GM18858 (cell line): Measurements from ENCODE around the gene CDH1.
"Not testable (repeated sequence)": the region's sequence is repeated elsewhere in the genome, so short reads cannot be mapped to it uniquely, and the experiment has no call there.

Experiments
- ATAC-seq: cut with Tn5 transposase; IDR thresholded peaks from one replicate; pipeline ENCODE4 v1.9.1; 2021; ENCODE audit not compliant: unreplicated experiment

The CDH1 gene

DNA sequence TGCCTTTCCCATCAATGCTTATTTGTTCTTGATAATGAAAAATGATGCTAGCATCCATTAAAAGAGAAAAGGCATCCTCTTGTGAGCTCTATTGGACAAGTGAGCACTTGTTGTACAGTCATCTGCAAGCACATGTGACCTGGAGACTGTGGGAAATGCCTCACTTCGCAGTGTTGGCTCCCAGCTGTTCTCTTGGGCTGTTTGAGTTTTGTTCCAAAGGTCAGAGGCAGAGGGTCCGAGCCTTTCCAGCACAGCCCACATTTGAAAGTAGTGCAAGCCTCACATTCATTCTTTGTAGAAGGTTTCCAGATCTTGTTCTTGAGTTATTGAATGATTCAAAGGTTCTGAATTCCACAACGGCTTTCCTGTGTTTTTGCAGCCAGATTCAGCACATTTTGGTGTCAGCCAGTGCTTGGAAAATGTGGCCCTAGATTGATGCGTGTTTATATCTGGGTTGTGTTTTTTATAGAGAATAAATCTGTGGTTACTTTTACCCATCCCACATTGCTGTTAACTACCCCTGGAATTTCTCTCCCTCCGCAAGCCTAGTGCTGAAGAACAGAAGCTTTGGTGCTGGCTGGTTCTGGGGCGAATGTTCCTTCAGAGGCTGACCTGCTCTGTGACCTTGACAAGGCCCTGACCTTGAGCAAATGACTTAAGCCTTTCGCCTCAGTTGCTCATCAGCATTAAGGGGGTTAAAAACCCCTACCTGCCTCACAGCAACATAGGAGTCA is 49.8 kb downstream of the CDH1 start:
- no peak for ATAC-seq

DNA sequence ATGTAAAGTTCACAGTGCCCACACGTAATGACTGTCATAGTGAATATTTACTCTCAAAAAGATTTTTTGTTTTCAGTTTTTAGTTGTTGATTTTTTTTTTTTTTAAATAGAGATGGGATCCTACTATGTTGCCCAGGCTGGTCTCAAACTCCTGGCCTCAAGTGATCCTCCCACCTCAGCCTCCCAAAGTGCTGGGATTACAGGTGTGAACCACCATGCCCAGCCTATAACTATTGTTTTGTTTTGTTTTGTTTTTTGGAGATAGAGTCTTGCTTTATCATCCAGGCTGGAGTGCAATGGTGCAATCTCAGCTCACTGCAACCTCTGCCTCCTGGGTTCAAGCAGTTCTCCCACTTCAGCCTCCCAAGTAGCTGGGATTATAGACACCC is 50.3 kb downstream of the CDH1 start:
- not testable (repeated sequence) for ATAC-seq

DNA sequence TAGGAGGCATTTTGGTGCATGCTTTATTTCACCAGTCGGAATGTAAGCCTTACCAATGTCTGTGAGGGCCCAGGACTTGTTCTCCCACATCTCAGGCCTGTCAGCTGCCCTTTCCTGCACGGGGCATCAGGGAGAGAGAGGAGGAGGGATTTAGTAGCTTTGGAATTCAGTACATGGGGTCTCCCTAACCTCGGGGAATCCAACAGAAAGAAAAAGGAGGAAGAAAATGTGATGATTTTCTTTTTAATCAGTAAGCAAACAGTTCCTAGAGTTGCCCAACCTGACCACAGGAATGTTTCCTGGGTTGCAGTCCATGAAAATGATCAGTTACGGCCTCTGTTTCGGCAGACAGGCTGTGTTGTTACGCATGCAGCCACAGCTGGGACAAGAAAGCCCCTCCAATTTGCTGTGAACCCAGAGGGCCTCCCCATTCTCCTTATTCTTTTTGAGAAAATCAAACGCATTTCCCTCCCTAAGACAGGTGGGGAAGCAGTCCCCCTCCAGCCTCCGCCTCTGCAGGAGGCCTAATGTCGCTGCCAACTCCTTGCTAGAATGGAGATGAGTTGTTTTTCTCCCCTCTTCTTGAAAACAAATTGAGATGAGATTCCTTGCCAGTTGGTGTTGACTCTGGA is 53.2 kb downstream of the CDH1 start:
- no peak for ATAC-seq

DNA sequence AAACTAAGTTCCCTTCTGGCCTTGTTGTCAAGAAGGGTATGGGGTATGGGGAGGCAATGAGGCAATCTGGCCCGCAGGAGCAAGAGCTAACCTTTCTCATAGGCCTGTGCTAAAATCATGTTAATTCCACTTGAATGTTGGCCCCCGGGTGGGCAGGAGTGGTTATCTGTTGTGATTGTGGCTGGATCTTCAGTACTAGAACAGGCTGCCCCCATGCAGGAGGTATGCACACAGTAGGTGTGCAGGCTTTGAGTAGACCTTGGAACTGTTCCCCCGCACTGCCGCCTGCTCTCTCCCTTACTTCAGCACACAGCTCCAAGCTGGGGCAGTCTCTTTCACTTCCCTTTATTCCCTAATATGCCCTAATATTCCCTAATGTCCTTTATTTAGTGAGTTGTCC is 53.9 kb downstream of the CDH1 start:
- ATAC-seq = no peak

DNA sequence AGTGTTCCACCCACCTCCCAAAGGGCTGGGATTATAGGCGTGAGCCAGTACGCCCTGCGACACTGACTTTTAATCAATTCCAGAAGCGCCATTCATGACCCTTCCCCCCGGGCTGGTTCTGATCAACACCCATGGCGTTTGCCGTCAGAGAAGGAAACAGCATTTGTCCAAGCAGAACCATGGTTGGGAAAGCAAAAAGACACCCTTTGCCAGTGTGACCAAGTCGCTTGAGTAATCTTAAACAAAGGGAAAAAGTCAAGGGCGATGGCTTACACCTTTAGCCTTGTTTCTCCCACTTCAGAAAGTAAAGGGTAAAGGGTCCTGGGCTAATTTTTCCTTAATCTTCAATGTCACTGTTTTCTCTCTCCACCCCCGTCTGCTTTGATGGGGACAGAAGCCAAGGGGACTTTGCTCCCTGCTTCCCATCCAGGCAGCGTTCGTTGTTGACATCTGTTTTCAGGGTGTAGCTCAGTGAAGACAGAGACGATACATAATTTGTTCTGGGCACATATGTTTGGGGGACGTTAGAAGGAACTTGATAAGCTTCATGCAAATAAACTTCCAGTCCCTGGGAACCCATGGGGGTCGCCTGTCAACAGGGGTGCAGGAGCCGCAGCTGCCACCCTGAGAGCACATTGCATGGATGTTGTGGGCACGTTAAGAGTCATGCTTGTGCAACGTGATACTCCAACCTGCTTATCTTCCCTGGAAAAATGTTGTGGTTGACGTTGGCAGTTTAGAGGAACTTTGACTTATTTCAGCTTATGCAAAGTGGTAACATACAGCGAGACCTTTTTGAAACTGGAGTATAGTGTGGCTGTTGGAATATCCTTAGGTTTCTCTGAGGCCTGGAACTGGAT is 55.6 kb downstream of the CDH1 start:
- ATAC-seq = no peak

DNA sequence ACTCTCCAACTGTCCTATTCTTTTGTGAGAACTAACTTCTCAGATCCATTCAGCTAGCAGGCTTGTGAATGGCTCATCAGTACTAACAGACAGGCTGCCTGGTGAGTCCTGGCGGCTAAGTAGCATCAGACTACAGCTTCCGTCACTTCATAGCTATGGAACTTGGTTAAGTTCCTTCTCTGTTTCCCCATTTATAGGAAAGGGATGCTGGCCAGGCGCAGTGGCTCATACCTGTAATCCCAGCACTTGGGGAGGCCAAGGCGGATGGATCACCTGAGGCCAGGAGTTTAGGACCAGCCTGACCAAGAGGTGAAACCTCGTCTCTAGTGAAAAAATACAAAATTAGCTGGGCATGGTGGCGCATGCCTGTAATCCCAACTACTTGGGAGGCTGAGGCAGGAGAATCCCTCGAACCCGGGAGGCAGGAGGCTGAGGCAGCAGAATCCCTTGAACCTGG is 56.3 kb downstream of the CDH1 start:
- no peak for ATAC-seq

DNA sequence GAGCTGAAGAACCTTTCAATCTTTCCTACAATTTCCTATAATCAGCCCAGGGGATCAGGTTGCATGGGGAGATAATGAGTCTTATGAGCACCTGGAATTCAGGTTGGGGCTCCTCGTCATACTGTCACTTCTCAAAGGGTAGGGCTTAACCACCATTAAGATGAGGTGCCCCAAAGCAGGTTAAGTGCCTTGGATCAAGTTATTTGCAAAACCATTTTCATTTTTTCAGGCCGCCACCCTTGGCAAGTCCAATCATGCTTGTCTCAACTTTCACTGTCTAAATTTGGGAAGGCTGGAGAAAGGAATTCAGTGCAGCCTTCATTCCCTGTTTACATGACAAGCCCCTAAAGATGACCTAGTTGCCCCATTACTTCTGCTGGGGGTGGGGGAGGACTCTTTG is 61.3 kb downstream of the CDH1 start:
- no peak for ATAC-seq

DNA sequence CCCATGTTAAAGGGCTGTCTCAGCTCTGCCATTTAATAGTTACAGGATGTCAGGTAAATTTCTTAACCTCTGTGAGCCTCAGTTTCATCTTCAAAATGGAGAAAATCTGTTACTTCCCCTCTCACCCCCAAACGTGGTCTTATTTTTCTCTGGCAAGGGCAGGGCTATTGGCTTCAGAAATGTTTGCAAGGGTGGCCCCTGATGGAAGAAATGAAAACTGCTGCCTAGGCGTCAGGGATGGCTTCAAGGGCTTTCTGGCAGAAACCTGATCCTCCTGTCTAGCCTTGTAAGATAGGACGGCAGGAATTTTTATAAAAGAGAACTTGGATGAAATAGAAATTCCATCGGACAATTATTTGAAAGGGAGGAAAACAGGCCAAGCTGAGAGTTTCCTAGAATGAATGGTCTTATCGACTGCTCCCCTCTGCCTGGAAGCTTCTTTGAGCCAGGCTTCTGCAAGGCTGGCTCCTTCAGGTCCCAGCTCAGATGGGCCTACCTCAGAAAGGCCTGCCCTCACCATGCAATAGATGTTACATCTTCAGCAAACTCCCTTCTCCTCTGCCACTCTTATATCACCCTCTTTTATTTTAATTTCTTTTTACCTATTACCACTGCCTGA is 63.3 kb downstream of the CDH1 start:
- no peak for ATAC-seq

DNA sequence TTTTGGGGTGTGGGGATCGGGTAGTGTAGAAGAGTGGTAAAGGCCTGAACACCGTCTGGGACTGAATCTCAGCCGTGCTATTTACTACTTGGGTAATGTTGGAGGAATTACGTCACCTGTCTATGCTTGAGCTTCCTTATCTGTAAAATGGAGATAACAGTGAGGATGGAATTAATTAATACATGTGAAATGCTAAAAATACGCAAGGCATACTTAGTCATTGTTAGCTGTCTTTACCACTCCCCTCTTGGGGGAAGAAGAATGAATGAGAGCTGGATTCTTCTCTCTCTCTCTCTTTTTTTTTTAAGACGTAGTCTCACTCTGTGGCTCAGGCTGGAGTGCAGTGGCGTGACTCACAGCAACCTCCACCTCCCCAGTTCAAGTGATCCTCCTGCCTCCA is 65.1 kb downstream of the CDH1 start:
- no peak for ATAC-seq

DNA sequence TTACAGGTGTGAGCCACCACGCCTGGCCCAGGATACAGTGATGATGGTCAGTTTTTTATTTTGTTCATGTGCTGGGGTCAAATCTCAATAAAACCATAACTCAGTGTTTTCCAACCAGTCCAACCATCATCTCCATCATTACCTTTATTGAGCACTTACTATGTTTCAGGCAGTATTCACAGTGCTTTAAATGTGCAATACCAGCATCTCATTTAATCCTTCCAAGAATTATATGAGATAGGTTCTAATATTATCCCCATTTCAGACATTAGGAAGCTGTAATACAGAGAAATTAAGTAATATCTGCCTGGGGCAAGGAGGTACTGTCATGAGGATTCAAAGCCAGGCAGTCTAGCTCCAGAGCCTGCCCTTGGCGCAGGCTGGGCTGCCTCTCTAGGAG is 69.3 kb downstream of the CDH1 start:
- ATAC-seq = no peak

DNA sequence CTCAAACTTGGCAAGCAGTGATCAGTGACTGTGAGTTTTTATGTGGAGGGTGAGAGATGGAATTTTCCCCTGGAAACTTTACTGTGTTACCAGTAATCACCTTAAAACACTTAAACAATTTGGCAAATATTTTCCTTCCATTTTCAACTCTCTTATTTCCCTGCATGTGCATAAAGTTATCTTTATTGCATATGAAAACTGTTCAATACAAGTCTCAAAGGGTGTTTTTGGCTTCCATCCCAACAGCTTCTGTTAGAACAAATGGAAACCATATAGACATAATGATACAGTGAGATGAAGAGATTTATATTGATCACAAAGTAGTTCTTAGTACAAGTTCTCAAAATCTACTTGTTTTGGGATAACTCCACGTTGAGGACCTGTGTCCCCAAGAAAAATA is 69.9 kb downstream of the CDH1 start:
- ATAC-seq = no peak

DNA sequence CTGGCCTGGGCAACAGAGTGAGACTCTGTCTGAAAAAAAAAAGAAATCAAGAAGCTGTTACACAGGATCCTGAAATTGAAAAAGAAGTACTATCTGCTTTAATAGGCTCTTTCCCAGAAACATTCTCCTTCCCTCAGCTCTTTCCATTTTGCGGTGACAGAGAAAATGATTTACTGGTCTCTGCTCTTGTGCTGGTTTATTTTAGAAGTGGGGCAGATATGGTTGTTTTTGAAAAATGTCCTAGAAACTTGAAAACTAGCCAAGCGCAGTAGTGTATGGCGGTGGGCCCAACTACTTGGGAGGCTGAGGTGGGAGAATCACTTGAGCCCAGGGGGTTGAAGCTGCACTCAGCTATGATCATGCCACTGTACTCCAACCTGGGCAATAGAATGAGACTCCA is 77.4 kb downstream of the CDH1 start:
- no peak for ATAC-seq

DNA sequence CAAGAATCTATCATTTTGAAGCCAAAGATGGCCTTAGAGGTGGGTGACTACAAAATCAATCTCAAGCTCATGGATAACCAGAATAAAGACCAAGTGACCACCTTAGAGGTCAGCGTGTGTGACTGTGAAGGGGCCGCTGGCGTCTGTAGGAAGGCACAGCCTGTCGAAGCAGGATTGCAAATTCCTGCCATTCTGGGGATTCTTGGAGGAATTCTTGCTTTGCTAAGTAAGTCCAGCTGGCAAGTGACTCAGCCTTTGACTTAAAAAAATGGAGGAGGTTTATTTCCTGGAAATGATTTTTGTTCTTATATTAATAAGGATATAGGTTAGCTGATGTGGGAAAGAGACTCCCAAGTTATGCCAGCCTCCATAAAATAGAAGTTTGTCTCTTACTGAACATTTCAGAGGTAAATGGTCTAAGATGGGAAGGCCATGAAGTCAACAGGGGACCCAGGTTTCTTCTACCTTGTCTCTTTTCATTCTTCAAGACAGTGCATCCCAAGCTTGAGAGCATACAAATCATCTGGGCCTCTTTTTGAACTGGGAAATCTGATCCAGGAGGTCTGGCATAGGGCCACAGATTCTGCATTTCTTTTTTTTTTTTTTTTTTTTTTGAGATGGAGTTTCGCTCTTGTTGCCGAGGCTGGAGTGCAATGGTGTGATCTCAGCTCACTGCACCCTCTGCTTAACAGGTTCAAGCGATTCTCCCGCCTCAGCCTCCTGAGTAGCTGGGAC is 86.5 kb downstream of the CDH1 start:
- ATAC-seq = no peak

DNA sequence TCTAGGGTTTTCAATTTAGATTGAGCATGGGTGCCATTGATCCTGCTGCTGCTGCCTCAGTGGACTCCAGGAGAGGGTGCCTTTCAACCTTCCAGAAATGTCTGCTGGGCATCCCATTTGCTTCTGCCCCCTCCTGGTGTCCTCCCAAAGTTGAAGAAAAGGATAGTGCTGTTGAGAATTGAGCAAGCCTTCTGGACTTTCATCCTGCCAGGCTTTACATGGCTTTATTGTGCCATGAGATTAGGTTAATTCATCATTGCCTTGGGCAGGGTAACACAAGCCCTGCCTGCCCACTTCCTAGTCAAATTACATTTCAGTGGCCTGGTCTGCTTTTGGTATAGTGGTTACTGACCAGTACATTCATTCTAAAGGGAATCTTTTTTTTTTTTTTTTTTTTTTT is 88.3 kb downstream of the CDH1 start:
- no peak for ATAC-seq

DNA sequence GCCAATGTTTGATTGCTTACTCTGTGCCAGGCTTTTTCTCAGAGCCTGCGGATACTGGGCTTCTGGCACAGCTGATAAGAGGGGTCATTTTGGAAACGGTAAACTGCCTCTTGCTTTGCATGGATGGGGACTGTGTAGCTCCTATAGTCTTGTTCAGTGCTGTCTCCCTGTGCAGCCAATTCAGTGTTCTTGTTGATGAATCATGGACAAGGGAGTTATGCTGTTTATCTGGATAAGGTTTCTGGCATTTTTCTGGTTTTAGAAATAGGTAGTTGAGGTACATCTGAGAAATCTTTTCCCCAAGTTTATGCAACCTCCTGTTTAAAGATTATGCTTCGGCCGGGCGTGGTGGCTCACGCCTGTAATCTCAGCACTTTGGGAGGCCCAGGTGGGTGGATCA is 89.6 kb downstream of the CDH1 start:
- ATAC-seq = no peak

DNA sequence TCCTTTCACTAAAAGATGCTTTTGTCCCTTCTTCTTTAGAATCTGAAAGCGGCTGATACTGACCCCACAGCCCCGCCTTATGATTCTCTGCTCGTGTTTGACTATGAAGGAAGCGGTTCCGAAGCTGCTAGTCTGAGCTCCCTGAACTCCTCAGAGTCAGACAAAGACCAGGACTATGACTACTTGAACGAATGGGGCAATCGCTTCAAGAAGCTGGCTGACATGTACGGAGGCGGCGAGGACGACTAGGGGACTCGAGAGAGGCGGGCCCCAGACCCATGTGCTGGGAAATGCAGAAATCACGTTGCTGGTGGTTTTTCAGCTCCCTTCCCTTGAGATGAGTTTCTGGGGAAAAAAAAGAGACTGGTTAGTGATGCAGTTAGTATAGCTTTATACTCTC is 96.2 kb downstream of the CDH1 start:
- ATAC-seq = no peak

DNA sequence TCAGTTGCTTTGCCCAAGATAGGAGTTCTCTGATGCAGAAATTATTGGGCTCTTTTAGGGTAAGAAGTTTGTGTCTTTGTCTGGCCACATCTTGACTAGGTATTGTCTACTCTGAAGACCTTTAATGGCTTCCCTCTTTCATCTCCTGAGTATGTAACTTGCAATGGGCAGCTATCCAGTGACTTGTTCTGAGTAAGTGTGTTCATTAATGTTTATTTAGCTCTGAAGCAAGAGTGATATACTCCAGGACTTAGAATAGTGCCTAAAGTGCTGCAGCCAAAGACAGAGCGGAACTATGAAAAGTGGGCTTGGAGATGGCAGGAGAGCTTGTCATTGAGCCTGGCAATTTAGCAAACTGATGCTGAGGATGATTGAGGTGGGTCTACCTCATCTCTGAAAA is 97.5 kb downstream of the CDH1 start:
- no peak for ATAC-seq

DNA sequence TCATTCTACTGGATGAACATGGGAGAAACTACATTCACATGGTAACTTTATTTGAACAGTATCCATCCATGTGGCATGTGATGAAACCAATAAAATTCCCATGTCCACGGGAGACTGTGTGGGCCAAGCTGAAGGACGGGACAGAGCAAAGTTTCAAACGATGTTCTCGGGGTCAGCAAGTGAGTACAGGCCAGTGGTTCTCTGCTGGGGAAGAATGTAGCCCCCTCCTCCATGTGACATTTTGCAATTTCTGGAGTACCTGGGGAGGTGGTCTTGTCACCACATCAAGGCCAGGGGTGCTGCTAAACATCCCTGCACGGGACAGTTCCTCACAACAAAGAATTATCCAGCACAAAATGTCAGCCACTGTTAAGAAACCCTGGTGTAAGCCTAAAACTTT is 98.9 kb downstream of the CDH1 start:
- no peak for ATAC-seq

DNA sequence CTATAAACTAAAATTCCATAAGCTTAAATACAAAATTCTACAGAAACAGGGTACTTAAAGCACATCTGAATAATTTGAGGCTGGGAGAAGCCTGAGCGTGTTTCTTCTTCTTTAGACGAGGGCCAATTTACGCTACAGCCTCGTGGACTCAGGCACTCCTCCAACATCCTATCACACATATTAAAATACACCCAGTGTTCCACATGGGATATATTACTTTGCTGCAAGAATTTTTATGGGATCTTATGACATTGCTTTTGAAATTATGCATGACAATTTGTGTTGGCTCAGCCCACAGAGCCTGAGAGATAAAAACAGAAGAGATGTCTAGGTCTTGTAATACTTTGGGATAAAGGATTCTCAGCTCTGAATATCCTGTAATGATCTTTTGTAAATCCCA is 102.7 kb downstream of the CDH1 start:
- no peak for ATAC-seq

DNA sequence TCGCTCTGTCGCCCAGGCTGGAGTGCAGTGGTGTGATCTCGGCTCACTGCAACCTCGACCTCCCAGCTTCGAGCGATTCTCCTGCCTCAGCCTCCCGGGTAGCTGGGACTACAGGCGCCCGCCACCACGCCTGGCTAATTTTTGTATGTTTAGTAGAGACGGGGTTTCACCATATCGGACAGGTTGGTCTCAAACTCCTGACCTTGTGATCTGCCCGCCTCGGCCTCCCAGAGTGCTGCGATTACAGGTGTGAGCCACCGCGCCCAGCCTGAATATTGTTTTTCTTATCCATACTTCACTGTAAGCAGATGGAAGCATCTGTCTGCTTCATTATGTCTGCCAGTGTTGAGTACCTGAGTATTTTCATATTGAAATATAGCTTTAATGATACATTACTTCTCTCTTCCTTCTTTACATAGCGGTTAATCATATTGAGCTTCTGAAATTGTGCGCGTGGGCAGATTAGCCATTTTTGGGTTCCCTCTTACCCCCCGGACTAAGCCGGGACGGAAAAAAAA is 105.9 kb downstream of the CDH1 start:
- not testable (repeated sequence) for ATAC-seq
